AG10803 (cell line): ENCODE data around the gene GULP1.
"Not testable (repeated sequence)": the region's sequence is repeated elsewhere in the genome, so short reads cannot be mapped to it uniquely, and the experiment has no call there.

Experiments used
- DNase-seq: peaks from one replicate; pipeline ENCODE4 v3.0.0; 2010; ENCODE audit warnings: low read depth
- H3K4me3 ChIP-seq: 2 replicates; pipeline ENCODE4 v1.5.1; 2011; ENCODE audit warnings: mild to moderate bottlenecking, low read length, control low read depth
- TF ChIP-seq, protein P1 (sequence below): conservative IDR thresholded peaks from 2 replicates; pipeline ENCODE4 v1.5.1; 2011; ENCODE audit warnings: mild to moderate bottlenecking, low read length, control low read depth, inconsistent platforms

GULP1 gene

DNA sequence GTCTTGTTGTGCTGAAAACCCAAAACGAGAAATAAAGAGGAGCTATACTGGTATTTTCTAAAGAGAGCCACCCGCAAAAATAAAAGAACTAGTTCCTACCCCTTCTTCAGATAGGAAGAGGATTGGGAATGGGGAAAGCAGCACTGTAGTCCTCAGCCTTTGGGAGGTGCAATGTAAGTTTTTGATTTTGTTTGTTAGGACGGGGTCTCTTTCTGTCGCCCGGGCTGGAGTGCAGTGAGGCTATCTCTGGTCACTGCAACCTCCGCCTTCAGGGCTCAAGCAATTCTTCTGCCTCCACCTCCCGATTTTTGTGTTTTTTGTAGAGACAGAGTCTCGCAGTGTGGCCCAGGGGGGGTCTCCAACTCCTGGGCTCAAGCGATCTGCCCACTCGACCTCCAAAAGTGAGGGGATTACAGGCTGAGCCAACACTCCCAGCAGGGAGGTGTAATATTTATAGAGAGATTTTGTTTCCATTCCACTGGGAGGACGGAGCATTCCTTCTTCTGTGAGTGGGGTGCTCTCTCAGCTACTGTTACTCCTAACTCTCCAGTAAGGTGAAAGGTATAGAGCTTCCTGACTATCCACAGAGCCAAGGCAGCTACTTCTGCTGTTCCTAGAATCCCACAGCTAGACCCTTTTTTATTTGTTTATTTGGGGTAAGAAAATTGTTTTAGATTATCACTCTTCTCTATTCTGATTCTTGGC is 13.1 kb upstream of the GULP1 start:
- no peak for DNase-seq
- H3K4me3 ChIP-seq: no peak overlapping the region
- TF ChIP-seq, protein P1, sequence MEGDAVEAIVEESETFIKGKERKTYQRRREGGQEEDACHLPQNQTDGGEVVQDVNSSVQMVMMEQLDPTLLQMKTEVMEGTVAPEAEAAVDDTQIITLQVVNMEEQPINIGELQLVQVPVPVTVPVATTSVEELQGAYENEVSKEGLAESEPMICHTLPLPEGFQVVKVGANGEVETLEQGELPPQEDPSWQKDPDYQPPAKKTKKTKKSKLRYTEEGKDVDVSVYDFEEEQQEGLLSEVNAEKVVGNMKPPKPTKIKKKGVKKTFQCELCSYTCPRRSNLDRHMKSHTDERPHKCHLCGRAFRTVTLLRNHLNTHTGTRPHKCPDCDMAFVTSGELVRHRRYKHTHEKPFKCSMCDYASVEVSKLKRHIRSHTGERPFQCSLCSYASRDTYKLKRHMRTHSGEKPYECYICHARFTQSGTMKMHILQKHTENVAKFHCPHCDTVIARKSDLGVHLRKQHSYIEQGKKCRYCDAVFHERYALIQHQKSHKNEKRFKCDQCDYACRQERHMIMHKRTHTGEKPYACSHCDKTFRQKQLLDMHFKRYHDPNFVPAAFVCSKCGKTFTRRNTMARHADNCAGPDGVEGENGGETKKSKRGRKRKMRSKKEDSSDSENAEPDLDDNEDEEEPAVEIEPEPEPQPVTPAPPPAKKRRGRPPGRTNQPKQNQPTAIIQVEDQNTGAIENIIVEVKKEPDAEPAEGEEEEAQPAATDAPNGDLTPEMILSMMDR: no peak

DNA sequence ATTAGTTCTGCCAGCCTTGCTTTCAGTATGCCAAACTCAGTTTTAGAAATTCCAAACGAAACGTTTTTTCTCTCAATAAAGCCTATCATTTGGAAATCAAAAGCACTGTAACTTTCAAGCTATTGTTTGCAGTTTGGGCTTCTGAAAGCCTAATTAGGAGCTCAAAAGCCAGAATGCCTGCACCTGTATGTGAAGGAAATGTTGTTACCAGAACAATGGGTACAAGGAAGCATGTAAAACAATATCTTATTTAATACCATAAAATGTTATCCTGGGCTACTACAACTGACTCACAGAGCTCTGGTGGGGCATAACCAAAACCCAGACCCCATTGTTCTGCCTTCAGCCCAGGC is 12.6 kb upstream of the GULP1 start:
- TF ChIP-seq, protein P1: no peak
- no peak for DNase-seq
- no peak overlapping the region for H3K4me3 ChIP-seq

DNA sequence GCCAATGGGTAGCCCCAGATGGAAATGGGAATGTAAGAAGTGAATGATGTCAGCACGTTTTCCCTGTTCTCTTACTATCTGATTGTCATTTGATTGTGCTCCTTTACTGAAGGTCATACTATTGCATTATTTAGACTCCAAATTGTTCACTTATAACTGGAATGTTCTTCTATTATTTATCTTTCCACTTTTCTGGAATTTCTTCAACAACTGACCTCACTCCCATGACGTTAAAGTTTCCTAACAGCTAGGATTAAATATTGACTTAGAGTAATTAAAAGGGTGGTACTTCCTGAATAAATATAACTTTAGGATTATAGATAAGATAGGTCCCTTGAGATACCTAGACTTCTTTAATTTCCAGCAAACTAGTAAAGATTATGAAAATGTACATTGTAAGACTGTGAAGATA is 10.9 kb upstream of the GULP1 start:
- H3K4me3 ChIP-seq: no peak overlapping the region
- DNase-seq: no peak
- TF ChIP-seq, protein P1: no peak

DNA sequence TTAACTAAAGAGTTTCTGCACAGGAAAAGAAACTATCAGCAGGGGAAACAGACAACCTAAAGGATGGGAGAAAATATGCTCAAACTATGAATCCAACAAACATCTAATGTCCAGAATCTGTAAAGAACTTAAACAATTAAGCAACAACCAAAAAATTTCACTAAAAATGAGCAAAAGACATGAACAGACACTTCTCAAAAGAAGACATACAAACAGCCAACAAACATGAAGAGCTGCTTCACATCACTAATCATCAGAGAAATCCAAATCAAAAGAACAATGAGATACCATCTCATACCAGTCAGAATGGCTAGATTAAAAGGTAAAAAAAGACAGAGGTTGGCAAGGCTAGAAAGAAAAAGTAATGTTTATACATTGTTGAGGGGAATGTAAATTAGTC is 8.8 kb upstream of the GULP1 start:
- DNase-seq: no peak
- TF ChIP-seq, protein P1: no peak
- H3K4me3 ChIP-seq: no peak overlapping the region

DNA sequence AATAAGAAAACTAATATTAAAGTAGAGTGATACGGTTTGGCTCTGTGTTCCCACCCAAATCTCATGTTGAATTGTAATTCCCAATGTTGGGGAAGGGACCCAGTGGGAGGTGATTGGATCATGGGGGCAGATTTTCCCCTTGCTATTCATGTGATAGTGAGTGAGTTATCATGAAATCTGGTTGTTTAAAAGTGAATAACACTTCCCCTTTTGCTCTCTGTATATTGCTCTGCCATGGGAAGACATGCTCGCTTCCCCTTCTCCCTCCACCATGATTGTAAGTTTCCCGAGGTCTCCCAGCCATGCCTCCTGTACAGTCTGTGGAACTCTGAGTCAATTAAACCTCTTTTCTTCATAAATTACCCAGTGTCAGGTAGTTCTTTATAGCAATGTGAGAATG is 7.4 kb upstream of the GULP1 start:
- not testable (repeated sequence) for DNase-seq, H3K4me3 ChIP-seq

DNA sequence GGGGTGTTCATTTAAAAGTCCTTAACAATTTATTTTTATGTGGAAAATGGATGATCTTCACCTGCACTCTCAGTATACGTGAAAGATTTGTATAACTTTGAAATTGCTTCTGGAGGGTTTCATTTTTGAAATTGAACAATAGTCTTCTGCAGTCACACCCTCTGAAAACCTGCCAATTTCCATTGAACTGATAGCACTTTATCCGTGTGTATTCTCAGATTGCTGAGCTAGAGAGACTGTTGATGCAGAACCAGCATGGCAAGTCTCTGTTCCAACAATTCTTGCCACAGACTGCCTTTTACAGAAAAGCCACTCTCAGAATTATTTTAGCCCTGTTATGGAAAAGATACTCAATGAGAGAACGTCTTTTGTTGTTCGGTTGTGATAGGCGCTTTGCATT is 6.6 kb upstream of the GULP1 start:
- TF ChIP-seq, protein P1: no peak
- DNase-seq: no peak
- no peak overlapping the region for H3K4me3 ChIP-seq

DNA sequence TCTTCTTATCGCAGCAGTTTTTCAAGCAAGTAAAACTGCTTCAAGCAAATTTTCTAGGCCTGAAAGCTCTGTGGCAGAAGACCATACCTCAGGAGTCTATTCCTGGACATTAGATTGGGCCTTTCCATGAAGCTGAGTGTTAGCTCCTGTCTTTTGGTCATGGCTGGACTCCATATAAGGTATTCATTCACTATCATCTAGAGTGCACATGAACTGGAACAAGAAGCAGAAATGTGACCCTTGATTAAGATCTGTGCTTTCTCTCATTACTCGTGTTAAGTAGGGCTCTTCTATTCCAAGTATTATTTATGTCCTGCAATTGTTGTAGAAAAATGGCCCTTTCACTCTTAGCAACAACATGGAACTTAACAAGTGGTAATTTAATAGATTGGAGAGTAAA is 5.9 kb upstream of the GULP1 start:
- no peak overlapping the region for H3K4me3 ChIP-seq
- no peak for DNase-seq
- TF ChIP-seq, protein P1: no peak

DNA sequence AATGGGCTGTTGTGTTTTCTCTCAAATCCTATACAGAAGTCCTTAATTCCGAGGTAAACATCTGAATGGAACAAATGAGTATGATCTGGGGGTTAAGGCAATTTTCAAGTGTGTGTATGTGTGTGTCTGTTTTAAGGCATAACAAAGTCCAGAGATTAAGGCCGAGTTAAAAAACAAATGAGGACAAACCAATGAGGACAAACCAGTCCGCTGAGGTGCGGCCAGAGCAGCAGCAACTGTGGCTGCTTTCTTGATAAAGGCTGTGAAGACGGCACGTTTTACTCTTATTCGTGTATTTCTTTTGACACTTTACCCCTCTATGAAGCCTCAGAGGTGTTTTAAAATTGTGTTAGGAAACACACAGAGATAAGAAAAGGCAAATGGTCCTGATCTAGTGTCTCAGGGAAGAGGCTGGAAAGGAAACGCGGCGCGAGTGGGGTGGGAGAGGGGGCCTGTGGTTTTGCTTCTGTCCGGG is 495 bp upstream of the GULP1 start:
- peak overlapping the region; percentile 80 for H3K4me3 ChIP-seq
- DNase-seq: no peak
- TF ChIP-seq, protein P1: no peak
